OCI-LY3 (cell line): Measurements from ENCODE around the gene ATF6.

Source experiments
- H2AFZ ChIP-seq: fragments of 200-600, 300-600 bp; shearing (Covaris generic); 2 replicates; pipeline ENCODE4 v1.6.0; 2014; ENCODE audit warnings: antibody characterized with exemption, low read depth, low read length
- H3K27ac ChIP-seq: fragments of 200-600, 300-600 bp; sonication (generic); 2 replicates; pipeline ENCODE4 v1.5.1; 2014; ENCODE audit warnings: mild to moderate bottlenecking, low read length, moderate library complexity, mixed read lengths
- H3K27me3 ChIP-seq: fragments of 200-600, 300-600 bp; sonication (generic); 2 replicates; pipeline ENCODE4 v1.6.1; 2014; ENCODE audit warnings: low read depth, low read length, mixed read lengths
- H3K36me3 ChIP-seq: fragments of 200-600, 300-600 bp; sonication (generic); replicated peaks from 2 replicates; pipeline ENCODE3; 2014; ENCODE audit warnings: low read depth, low read length, mixed read lengths
- H3K4me1 ChIP-seq: fragments of 300-600, 200-600 bp; sonication (generic); 2 replicates; pipeline ENCODE4 v1.6.1; 2014; ENCODE audit warnings: low read length, mixed read lengths
- H3K4me2 ChIP-seq: fragments of 200-600, 300-600 bp; sonication (generic); 2 replicates; pipeline ENCODE4 v1.6.1; 2014; ENCODE audit warnings: low read length, mixed read lengths
- H3K4me3 ChIP-seq: fragments of 300-600, 200-600 bp; sonication (generic); 2 replicates; pipeline ENCODE4 v1.5.1; 2014; ENCODE audit warnings: antibody characterized with exemption, mild to moderate bottlenecking, low read length, moderate library complexity
- H3K79me2 ChIP-seq: fragments of 300-600, 200-600 bp; shearing (Covaris generic); 2 replicates; pipeline ENCODE4 v1.6.1; 2014; ENCODE audit warnings: mild to moderate bottlenecking, low read length, mixed read lengths
- H3K9ac ChIP-seq: fragments of 300-600, 200-600 bp; shearing (Covaris generic); 2 replicates; pipeline ENCODE4 v1.6.0; 2014; ENCODE audit warnings: mild to moderate bottlenecking, low read length, moderate library complexity
- H3K9me3 ChIP-seq: fragments of 200-600, 300-600 bp; shearing (Covaris generic); 2 replicates; pipeline ENCODE4 v1.6.1; 2014; ENCODE audit warnings: low read length, mixed read lengths; ENCODE audit not compliant: insufficient read depth
- H4K20me1 ChIP-seq: fragments of 200-600, 300-600 bp; sonication (generic); 2 replicates; pipeline ENCODE4 v1.6.1; 2016; ENCODE audit warnings: low read length, mixed read lengths; ENCODE audit not compliant: insufficient read depth
- EZH2phosphoT487 ChIP-seq: fragments of 200-600 bp; shearing (Covaris generic); IDR thresholded peaks from 2 replicates; pipeline ENCODE4 v1.6.1; 2018; ENCODE audit warnings: antibody characterized with exemption, mixed run types, low read depth
- TF ChIP-seq, protein P1 (sequence below): fragments of 200-600, 300-600 bp; sonication (generic); IDR thresholded peaks from 2 replicates; pipeline ENCODE4 v1.5.1; 2014; ENCODE audit warnings: antibody characterized with exemption, low read length, low read depth

ATF6 gene

DNA sequence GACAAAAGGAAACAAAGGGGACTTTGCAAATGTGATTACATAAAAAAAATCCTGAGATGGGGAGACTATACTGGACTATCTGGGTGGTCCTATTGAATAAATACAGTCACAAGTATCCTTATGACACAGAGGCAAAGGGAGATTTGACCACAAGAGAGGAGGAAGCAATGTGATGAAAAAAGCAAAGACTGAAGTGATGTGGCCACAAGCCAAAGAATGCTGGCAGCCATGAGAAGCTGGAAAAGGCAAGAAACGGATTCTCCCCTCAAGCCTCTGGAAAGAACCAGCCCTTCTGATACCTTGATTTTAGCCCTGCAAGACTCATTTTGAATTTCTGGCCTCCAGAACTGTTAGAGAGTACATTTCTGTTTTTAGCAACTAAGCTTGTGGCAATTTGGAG lies 221.2 kb downstream of the ATF6 start:
- Histone ChIP-seq H3K9me3 (0 out of 2 replicates have a peak, but pooled peaks cover 8% of the 10 kb centered on the region), H3K4me2 (no peak overlapping the region), H3K79me2 (no peaks in the 10 kb centered on the region), H3K27ac (no peak overlapping the region), H4K20me1 (no peaks in the 10 kb centered on the region), H2AFZ (no peak overlapping the region), H3K4me3 (no peak overlapping the region), H3K9ac (no peak overlapping the region), H3K4me1 (no peaks in the 10 kb centered on the region), H3K27me3 (peaks cover 29% of the 10 kb centered on the region; the same call in 1 of the 2 replicates), H3K36me3 (no peaks in the 10 kb centered on the region)
- no peak for TF ChIP-seq EZH2phosphoT487
- TF ChIP-seq, protein P1, sequence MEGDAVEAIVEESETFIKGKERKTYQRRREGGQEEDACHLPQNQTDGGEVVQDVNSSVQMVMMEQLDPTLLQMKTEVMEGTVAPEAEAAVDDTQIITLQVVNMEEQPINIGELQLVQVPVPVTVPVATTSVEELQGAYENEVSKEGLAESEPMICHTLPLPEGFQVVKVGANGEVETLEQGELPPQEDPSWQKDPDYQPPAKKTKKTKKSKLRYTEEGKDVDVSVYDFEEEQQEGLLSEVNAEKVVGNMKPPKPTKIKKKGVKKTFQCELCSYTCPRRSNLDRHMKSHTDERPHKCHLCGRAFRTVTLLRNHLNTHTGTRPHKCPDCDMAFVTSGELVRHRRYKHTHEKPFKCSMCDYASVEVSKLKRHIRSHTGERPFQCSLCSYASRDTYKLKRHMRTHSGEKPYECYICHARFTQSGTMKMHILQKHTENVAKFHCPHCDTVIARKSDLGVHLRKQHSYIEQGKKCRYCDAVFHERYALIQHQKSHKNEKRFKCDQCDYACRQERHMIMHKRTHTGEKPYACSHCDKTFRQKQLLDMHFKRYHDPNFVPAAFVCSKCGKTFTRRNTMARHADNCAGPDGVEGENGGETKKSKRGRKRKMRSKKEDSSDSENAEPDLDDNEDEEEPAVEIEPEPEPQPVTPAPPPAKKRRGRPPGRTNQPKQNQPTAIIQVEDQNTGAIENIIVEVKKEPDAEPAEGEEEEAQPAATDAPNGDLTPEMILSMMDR = no peak

- Histone ChIP-seq H3K79me2 (no peaks in the 10 kb centered on the region), H3K36me3 (no peaks in the 10 kb centered on the region), H3K4me3 (no peak overlapping the region), H3K9ac (no peak overlapping the region), H4K20me1 (no peaks in the 10 kb centered on the region), H3K4me1 (no peaks in the 10 kb centered on the region), H3K4me2 (no peak overlapping the region), H3K27me3 (peaks cover 26% of the 10 kb centered on the region; the same call in 1 of the 2 replicates), H3K27ac (no peak overlapping the region), H2AFZ (no peak overlapping the region), H3K9me3 (0 out of 2 replicates have a peak, but pooled peaks cover 8% of the 10 kb centered on the region)
- TF ChIP-seq EZH2phosphoT487 = no peak
- TF ChIP-seq, protein P1 = no peak
Measured at GRCh38 chr1:161987872-161988271, 221.8 kb downstream of the ATF6 start.

- TF ChIP-seq, protein P1 = no peak
- TF ChIP-seq EZH2phosphoT487 = no peak
- Histone ChIP-seq H3K36me3 (no peaks in the 10 kb centered on the region), H3K4me1 (no peaks in the 10 kb centered on the region), H3K79me2 (no peaks in the 10 kb centered on the region), H3K9me3 (0 out of 2 replicates have a peak, but pooled peaks cover 8% of the 10 kb centered on the region), H3K27me3 (peaks cover 26% of the 10 kb centered on the region; the same call in 1 of the 2 replicates), H3K4me2 (no peak overlapping the region), H3K27ac (no peak overlapping the region), H3K9ac (no peak overlapping the region), H3K4me3 (no peak overlapping the region), H2AFZ (no peak overlapping the region), H4K20me1 (no peaks in the 10 kb centered on the region)
Measured at GRCh38 chr1:161988413-161988812, 222.3 kb downstream of the ATF6 start.

DNA sequence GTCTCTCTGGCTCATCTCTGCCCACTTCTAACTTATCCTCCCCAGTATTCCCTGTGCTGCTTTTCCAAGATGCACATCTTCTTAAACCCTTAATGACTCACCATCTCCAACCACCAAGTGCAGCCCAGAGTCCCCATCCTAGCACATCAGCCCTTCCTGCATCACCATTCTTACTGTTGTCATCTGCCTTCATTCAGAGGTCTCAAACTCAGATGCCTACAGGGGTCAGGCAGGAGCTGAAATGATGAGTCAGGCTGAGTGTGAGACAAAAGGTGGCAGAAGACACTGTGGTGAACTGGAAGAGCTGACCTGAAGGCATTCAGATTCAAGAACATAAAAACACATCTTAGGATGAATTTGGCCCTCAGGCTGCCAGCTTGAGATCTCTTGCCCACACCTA lies 223.0 kb downstream of the ATF6 start:
- Histone ChIP-seq H3K4me3 (no peak overlapping the region), H3K36me3 (no peaks in the 10 kb centered on the region), H3K79me2 (no peaks in the 10 kb centered on the region), H3K9ac (no peak overlapping the region), H3K9me3 (0 out of 2 replicates have a peak, but pooled peaks cover 8% of the 10 kb centered on the region), H3K4me2 (no peak overlapping the region), H2AFZ (no peak overlapping the region), H3K27ac (no peak overlapping the region), H3K4me1 (no peaks in the 10 kb centered on the region), H4K20me1 (no peaks in the 10 kb centered on the region), H3K27me3 (peaks cover 26% of the 10 kb centered on the region; the same call in 1 of the 2 replicates)
- TF ChIP-seq, protein P1 = no peak; the same call in 1 of the 2 replicates
- no peak for TF ChIP-seq EZH2phosphoT487
